Left renal cortex interstitium (tissue), 4 donors: Measurements from ENCODE around the gene EFNA2. TPM values are rescaled to one million over a fixed set of nuclear protein-coding genes. Genes with fewer than 3 reads are reported as not detected.

ENCODE experiments used
- DNase-seq, 4 donors: peaks; one replicate each; pipeline ENCODE4 v3.0.0-alpha.2; 2013; ENCODE audit warnings: low read depth in 4 of 4, low spot score in 2 of 4, missing footprints in 1 of 4
- polyA plus RNA-seq, 4 donors: library from polyadenylated mRNA; unstranded; fragments of 120-200 nt; gene quantifications; one replicate each; pipeline ENCODE4 v1.2.1, GENCODE V29; 2013; ENCODE audit not compliant: insufficient read length in 4 of 4

Gene EFNA2
- polyA plus RNA-seq, 4 donors = 1.8 to 5.8 (median 4.3) TPM

GRCh38 chr19:1259206-1259875, 26.3 kb upstream of the EFNA2 start:
- no peak for DNase-seq

GRCh38 chr19:1259876-1260748, 25.6 kb upstream of the EFNA2 start:
- no peak for DNase-seq

GRCh38 chr19:1260749-1261537, 24.7 kb upstream of the EFNA2 start:
- DNase-seq = peak in 2 of 4 donors; percentile 91 to 93

GRCh38 chr19:1261538-1261797, 24.2 kb upstream of the EFNA2 start:
- no peak for DNase-seq

- no peak for DNase-seq
These were observed 23.7 kb upstream of the EFNA2 start for GRCh38 chr19:1261798-1262622.

GRCh38 chr19:1262623-1263123, 23.0 kb upstream of the EFNA2 start:
- no peak for DNase-seq

- DNase-seq = no peak
These were observed 22.5 kb upstream of the EFNA2 start for GRCh38 chr19:1263188-1263587.

- DNase-seq = no peak
These were observed 20.7 kb upstream of the EFNA2 start for GRCh38 chr19:1264801-1265614.

- no peak for DNase-seq
These were observed 20.0 kb upstream of the EFNA2 start for GRCh38 chr19:1265615-1266128.

GRCh38 chr19:1266129-1266915, 19.4 kb upstream of the EFNA2 start:
- DNase-seq = no peak

- no peak for DNase-seq
These were observed 18.7 kb upstream of the EFNA2 start for GRCh38 chr19:1266916-1267476.

GRCh38 chr19:1267477-1268225, 18.0 kb upstream of the EFNA2 start:
- DNase-seq = no peak

GRCh38 chr19:1268226-1269064, 17.2 kb upstream of the EFNA2 start:
- no peak for DNase-seq

GRCh38 chr19:1269065-1269477, 16.6 kb upstream of the EFNA2 start, which contains the start of gene CIRBP:
Gene CIRBP (plus strand): TSS chr19:1269332. CDS start chr19:1270934, 1,602 bp downstream.
- peak in 3 of 4 donors; percentile 96 to 98 (median 97) for DNase-seq

- no peak for DNase-seq
These were observed 16.0 kb upstream of the EFNA2 start for GRCh38 chr19:1269478-1270212.
